Stimulated activated naive CD8-positive, alpha-beta T cell treated with anti-CD3 and anti-CD28 coated beads, Interleukin-15, Interleukin-2, amounts not matched to agents 100 ng/mL and 50 ng/mL, for 24 hours (primary cell): ENCODE results near the gene APBB2.
A peak's percentile ranks its signal among the peaks of the same experiment; 100 is the strongest.

Experiments used
- H3K27ac Mint-ChIP-seq: one replicate; pipeline ENCODE4 v1.8.0; 2021; ENCODE audit warnings: mild to moderate bottlenecking, mixed read lengths
- H3K27me3 Mint-ChIP-seq: one replicate; pipeline ENCODE4 v1.8.0; 2021; ENCODE audit warnings: mixed read lengths
- H3K36me3 Mint-ChIP-seq: one replicate; pipeline ENCODE4 v1.8.0; 2021; ENCODE audit warnings: low read depth, mixed read lengths
- H3K4me1 Mint-ChIP-seq: one replicate; pipeline ENCODE4 v1.8.0; 2021; ENCODE audit warnings: low read depth, mixed read lengths
- H3K4me3 Mint-ChIP-seq: one replicate; pipeline ENCODE4 v1.8.0; 2021; ENCODE audit warnings: mild to moderate bottlenecking, mixed read lengths
- H3K9me3 Mint-ChIP-seq: one replicate; pipeline ENCODE4 v1.8.0; 2021; ENCODE audit warnings: mixed read lengths

Gene APBB2

GRCh38 chr4:41207291-41207831, 7.0 kb downstream of the APBB2 start:
- Mint-ChIP-seq H3K27me3 (peaks cover 57% of the 10 kb centered on the region), H3K36me3 (no peaks in the 10 kb centered on the region), H3K4me1 (peaks cover 8% of the 10 kb centered on the region), H3K9me3 (no peaks in the 10 kb centered on the region), H3K27ac (peak overlapping the region; percentile 57), H3K4me3 (no peak overlapping the region)

GRCh38 chr4:41205854-41206460, 8.4 kb downstream of the APBB2 start:
- Mint-ChIP-seq H3K36me3 (no peaks in the 10 kb centered on the region), H3K4me1 (peaks cover 8% of the 10 kb centered on the region), H3K27ac (no peak overlapping the region), H3K27me3 (peaks cover 58% of the 10 kb centered on the region), H3K4me3 (no peak overlapping the region), H3K9me3 (no peaks in the 10 kb centered on the region)

GRCh38 chr4:41205130-41205529, 9.2 kb downstream of the APBB2 start:
- H3K27me3 Mint-ChIP-seq, result peaks cover 56% of the 10 kb centered on the region

GRCh38 chr4:41204400-41204978, 9.9 kb downstream of the APBB2 start:
- Mint-ChIP-seq H3K4me3 (no peak overlapping the region), H3K9me3 (no peaks in the 10 kb centered on the region), H3K4me1 (peaks cover 8% of the 10 kb centered on the region), H3K36me3 (no peaks in the 10 kb centered on the region), H3K27ac (no peak overlapping the region), H3K27me3 (peaks cover 55% of the 10 kb centered on the region)

More at GRCh38 chr4:41205130-41205529, 9.2 kb downstream of the APBB2 start:
- no peak overlapping the region for H3K27ac Mint-ChIP-seq
- H3K36me3 Mint-ChIP-seq, result no peaks in the 10 kb centered on the region
- no peak overlapping the region for H3K4me3 Mint-ChIP-seq
- H3K9me3 Mint-ChIP-seq, result no peaks in the 10 kb centered on the region
- peaks cover 8% of the 10 kb centered on the region for H3K4me1 Mint-ChIP-seq

GRCh38 chr4:41203841-41204240, 10.5 kb downstream of the APBB2 start:
- H3K4me1 Mint-ChIP-seq, result peaks cover 8% of the 10 kb centered on the region

GRCh38 chr4:41202820-41203568, 11.3 kb downstream of the APBB2 start:
- Mint-ChIP-seq H3K36me3 (no peaks in the 10 kb centered on the region), H3K4me3 (no peak overlapping the region), H3K9me3 (no peaks in the 10 kb centered on the region), H3K4me1 (peaks cover 8% of the 10 kb centered on the region), H3K27me3 (peaks cover 50% of the 10 kb centered on the region), H3K27ac (no peak overlapping the region)

More at GRCh38 chr4:41203841-41204240, 10.5 kb downstream of the APBB2 start:
- Mint-ChIP-seq H3K36me3 (no peaks in the 10 kb centered on the region), H3K27ac (no peak overlapping the region), H3K4me3 (no peak overlapping the region), H3K27me3 (peaks cover 50% of the 10 kb centered on the region), H3K9me3 (no peaks in the 10 kb centered on the region)

- Mint-ChIP-seq H3K4me3 (no peak overlapping the region), H3K4me1 (peaks cover 4% of the 10 kb centered on the region), H3K36me3 (no peaks in the 10 kb centered on the region), H3K27ac (no peak overlapping the region), H3K9me3 (no peaks in the 10 kb centered on the region), H3K27me3 (peaks cover 51% of the 10 kb centered on the region)
Observed at GRCh38 chr4:41202356-41202755, 12.0 kb downstream of the APBB2 start.

- Mint-ChIP-seq H3K36me3 (no peaks in the 10 kb centered on the region), H3K9me3 (peaks cover 3% of the 10 kb centered on the region), H3K27me3 (peaks cover 44% of the 10 kb centered on the region), H3K4me3 (no peak overlapping the region), H3K4me1 (no peaks in the 10 kb centered on the region), H3K27ac (no peak overlapping the region)
Observed at GRCh38 chr4:41200486-41201017, 13.8 kb downstream of the APBB2 start.

GRCh38 chr4:41199788-41200187, 14.6 kb downstream of the APBB2 start:
- no peaks in the 10 kb centered on the region for H3K4me1 Mint-ChIP-seq
- H3K4me3 Mint-ChIP-seq, result no peak overlapping the region
- H3K9me3 Mint-ChIP-seq, result peaks cover 3% of the 10 kb centered on the region

GRCh38 chr4:41197996-41198395, 16.3 kb downstream of the APBB2 start:
- Mint-ChIP-seq H3K9me3 (peaks cover 3% of the 10 kb centered on the region), H3K27ac (no peak overlapping the region), H3K36me3 (no peaks in the 10 kb centered on the region), H3K4me1 (no peaks in the 10 kb centered on the region), H3K4me3 (no peak overlapping the region), H3K27me3 (peaks cover 34% of the 10 kb centered on the region)

More at GRCh38 chr4:41199788-41200187, 14.6 kb downstream of the APBB2 start:
- Mint-ChIP-seq H3K36me3 (no peaks in the 10 kb centered on the region), H3K27me3 (peaks cover 43% of the 10 kb centered on the region), H3K27ac (no peak overlapping the region)

GRCh38 chr4:41197495-41197894, 16.8 kb downstream of the APBB2 start:
- Mint-ChIP-seq H3K4me3 (no peak overlapping the region), H3K4me1 (no peaks in the 10 kb centered on the region), H3K9me3 (peaks cover 3% of the 10 kb centered on the region), H3K27me3 (peaks cover 29% of the 10 kb centered on the region), H3K36me3 (no peaks in the 10 kb centered on the region), H3K27ac (no peak overlapping the region)

GRCh38 chr4:41196633-41197332, 17.6 kb downstream of the APBB2 start:
- no peak overlapping the region for H3K27ac Mint-ChIP-seq

GRCh38 chr4:41192136-41192535, 22.2 kb downstream of the APBB2 start:
- H3K4me3 Mint-ChIP-seq, result no peak overlapping the region
- H3K9me3 Mint-ChIP-seq, result peaks cover 3% of the 10 kb centered on the region
- H3K36me3 Mint-ChIP-seq, result no peaks in the 10 kb centered on the region
- no peak overlapping the region for H3K27ac Mint-ChIP-seq
- peaks cover 5% of the 10 kb centered on the region for H3K27me3 Mint-ChIP-seq
- no peaks in the 10 kb centered on the region for H3K4me1 Mint-ChIP-seq

More at GRCh38 chr4:41196633-41197332, 17.6 kb downstream of the APBB2 start:
- no peaks in the 10 kb centered on the region for H3K4me1 Mint-ChIP-seq
- no peaks in the 10 kb centered on the region for H3K36me3 Mint-ChIP-seq
- peaks cover 22% of the 10 kb centered on the region for H3K27me3 Mint-ChIP-seq
- no peak overlapping the region for H3K4me3 Mint-ChIP-seq
- H3K9me3 Mint-ChIP-seq, result peaks cover 3% of the 10 kb centered on the region

- Mint-ChIP-seq H3K4me3 (no peak overlapping the region), H3K36me3 (no peaks in the 10 kb centered on the region), H3K4me1 (no peaks in the 10 kb centered on the region), H3K27ac (no peak overlapping the region), H3K9me3 (no peaks in the 10 kb centered on the region), H3K27me3 (peaks cover 4% of the 10 kb centered on the region)
Observed at GRCh38 chr4:41189666-41190065, 24.7 kb downstream of the APBB2 start.
